ENCODE measurements around the gene FNDC11. TPM values are rescaled to one million over a fixed set of nuclear protein-coding genes. Genes with fewer than 3 reads are reported as not detected.

Gene FNDC11
- total and polyA plus RNA-seq, 4 donors: under 0.01 to 0.01 TPM; not detected in 2

- Histone ChIP-seq H3K27ac (ENCODE audit: low read depth in 1 of 2, low read length in 2 of 2) (no peak overlapping the region), H3K9me3 (ENCODE audit: control insufficient read depth in 4 of 4, low read length in 3 of 4) (no peaks in the 10 kb centered on the region), H3K4me1 (ENCODE audit: control insufficient read depth in 4 of 4, insufficient read depth in 4 of 4, low read length in 3 of 4) (no peaks in the 10 kb centered on the region), H3K27me3 (ENCODE audit: control insufficient read depth in 4 of 4, insufficient read depth in 4 of 4, low read length in 3 of 4) (no peaks in the 10 kb centered on the region), H3K36me3 (ENCODE audit: control insufficient read depth in 4 of 4, insufficient read depth in 3 of 4, low read depth in 1 of 4, low read length in 3 of 4) (peaks cover 0 to 36% (median 15%) of the 10 kb centered on the region in 4 donors), H3K4me3 (ENCODE audit: low read depth in 1 of 3, low read length in 3 of 3) (no peak overlapping the region), H3K9ac (ENCODE audit: low read depth in 1 of 2, low read length in 2 of 2) (no peak overlapping the region)
- TF ChIP-seq REST (IDR thresholded peaks at IDR 0.05): no peak
- TF ChIP-seq NR2F2 (IDR thresholded peaks at IDR 0.05): peak; percentile 48
- no peak for DNase-seq (ENCODE audit: low spot score)
- 74% methylated on average over 19 of the region's 19 CpGs for WGBS
Measured at GRCh38 chr20:63587776-63588591, 34.0 kb downstream of the FNDC11 start.

GRCh38 chr20:63588641-63589041 is 34.7 kb downstream of the FNDC11 start:
- H3K4me3 ChIP-seq (ENCODE audit: low read depth in 1 of 3, low read length in 3 of 3): no peak overlapping the region
- WGBS: 92% methylated on average over 11 of the region's 11 CpGs
- DNase-seq (ENCODE audit: low spot score): no peak
- no peak overlapping the region for H3K9ac ChIP-seq (ENCODE audit: low read depth in 1 of 2, low read length in 2 of 2)
- H3K27me3 ChIP-seq (ENCODE audit: control insufficient read depth in 4 of 4, insufficient read depth in 4 of 4, low read length in 3 of 4): no peaks in the 10 kb centered on the region
- TF ChIP-seq SP1 (IDR thresholded peaks at IDR 0.05): no peak
- TF ChIP-seq FOXA1 (IDR thresholded peaks at IDR 0.05): no peak
- TF ChIP-seq HNF4G (IDR thresholded peaks at IDR 0.05): no peak
- no peak for TF ChIP-seq FOXA2 (IDR thresholded peaks at IDR 0.05)
- TF ChIP-seq ATF3 (IDR thresholded peaks at IDR 0.05): no peak
- TF ChIP-seq, protein P1, sequence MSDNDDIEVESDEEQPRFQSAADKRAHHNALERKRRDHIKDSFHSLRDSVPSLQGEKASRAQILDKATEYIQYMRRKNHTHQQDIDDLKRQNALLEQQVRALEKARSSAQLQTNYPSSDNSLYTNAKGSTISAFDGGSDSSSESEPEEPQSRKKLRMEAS (IDR thresholded peaks at IDR 0.05): no peak
- TF ChIP-seq EGR1 (IDR thresholded peaks at IDR 0.05; ENCODE audit: low read depth in 2 of 2): no peak
- TF ChIP-seq RAD21 (IDR thresholded peaks at IDR 0.05): no peak
- no peaks in the 10 kb centered on the region for H3K9me3 ChIP-seq (ENCODE audit: control insufficient read depth in 4 of 4, low read length in 3 of 4)
- H3K27ac ChIP-seq (ENCODE audit: low read depth in 1 of 2, low read length in 2 of 2): no peak overlapping the region
- H3K4me1 ChIP-seq (ENCODE audit: control insufficient read depth in 4 of 4, insufficient read depth in 4 of 4, low read length in 3 of 4): no peaks in the 10 kb centered on the region
- peaks cover 0 to 39% (median 15%) of the 10 kb centered on the region in 4 donors for H3K36me3 ChIP-seq (ENCODE audit: control insufficient read depth in 4 of 4, insufficient read depth in 3 of 4, low read depth in 1 of 4, low read length in 3 of 4)

DNA sequence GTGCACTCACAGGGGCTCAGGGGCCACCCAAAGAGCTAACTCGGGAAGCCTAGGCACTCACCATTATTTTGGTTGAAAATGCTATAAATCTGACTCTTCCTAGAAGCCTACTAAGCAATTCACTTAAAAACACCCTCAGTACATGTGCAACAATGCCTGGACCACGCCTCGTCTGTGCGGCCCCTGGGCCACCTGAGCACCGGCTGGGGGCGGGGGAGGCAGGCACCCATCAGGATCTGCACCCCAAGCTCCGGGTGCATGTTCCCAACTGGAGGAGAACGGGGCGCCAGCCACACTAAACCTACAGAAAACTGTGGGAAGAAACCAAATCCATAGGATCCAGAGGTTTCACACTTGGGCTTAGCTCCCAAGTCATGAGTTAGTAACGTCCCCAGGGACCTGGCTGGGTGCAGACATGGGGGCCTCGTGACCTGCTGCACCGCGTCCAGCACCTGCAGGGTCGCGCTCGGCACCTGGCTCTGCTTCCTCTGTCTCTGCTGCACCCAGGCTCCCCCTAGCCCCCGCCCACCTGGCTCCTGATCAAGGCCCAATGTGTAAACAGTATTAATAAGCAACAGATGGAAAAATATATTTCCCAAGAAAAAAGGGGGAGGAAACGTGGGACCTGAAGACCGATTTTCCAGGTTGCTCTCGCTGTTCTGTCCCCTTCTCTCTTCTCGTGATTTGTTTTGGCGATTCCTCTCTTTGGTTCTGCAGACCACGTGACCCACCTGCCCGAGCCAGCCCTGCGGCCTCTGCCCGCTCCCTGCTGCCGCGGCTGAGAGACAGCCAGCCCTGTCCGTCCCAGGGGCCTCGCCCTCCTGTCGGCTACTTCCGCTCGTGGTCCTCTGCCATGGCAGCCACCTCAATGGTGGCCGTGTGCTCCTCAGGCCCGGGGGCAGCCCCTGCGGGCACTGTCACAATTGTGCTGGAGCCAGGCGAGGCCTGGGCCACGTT is 35.6 kb downstream of the FNDC11 start:
- Histone ChIP-seq H3K27me3 (ENCODE audit: control insufficient read depth in 4 of 4, insufficient read depth in 4 of 4, low read length in 3 of 4) (no peaks in the 10 kb centered on the region), H3K9me3 (ENCODE audit: control insufficient read depth in 4 of 4, low read length in 3 of 4) (no peaks in the 10 kb centered on the region), H3K27ac (ENCODE audit: low read depth in 1 of 2, low read length in 2 of 2) (no peak overlapping the region), H3K36me3 (ENCODE audit: control insufficient read depth in 4 of 4, insufficient read depth in 3 of 4, low read depth in 1 of 4, low read length in 3 of 4) (peaks cover 0 to 41% (median 15%) of the 10 kb centered on the region in 4 donors), H3K9ac (ENCODE audit: low read depth in 1 of 2, low read length in 2 of 2) (no peak overlapping the region), H3K4me1 (ENCODE audit: control insufficient read depth in 4 of 4, insufficient read depth in 4 of 4, low read length in 3 of 4) (no peaks in the 10 kb centered on the region), H3K4me3 (ENCODE audit: low read depth in 1 of 3, low read length in 3 of 3) (no peak overlapping the region)
- DNase-seq (ENCODE audit: low spot score): no peak
- WGBS: 95% methylated on average over 38 of the region's 38 CpGs
- TF ChIP-seq, protein P2, sequence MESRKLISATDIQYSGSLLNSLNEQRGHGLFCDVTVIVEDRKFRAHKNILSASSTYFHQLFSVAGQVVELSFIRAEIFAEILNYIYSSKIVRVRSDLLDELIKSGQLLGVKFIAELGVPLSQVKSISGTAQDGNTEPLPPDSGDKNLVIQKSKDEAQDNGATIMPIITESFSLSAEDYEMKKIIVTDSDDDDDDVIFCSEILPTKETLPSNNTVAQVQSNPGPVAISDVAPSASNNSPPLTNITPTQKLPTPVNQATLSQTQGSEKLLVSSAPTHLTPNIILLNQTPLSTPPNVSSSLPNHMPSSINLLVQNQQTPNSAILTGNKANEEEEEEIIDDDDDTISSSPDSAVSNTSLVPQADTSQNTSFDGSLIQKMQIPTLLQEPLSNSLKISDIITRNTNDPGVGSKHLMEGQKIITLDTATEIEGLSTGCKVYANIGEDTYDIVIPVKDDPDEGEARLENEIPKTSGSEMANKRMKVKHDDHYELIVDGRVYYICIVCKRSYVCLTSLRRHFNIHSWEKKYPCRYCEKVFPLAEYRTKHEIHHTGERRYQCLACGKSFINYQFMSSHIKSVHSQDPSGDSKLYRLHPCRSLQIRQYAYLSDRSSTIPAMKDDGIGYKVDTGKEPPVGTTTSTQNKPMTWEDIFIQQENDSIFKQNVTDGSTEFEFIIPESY (IDR thresholded peaks at IDR 0.05): no peak
- TF ChIP-seq REST (IDR thresholded peaks at IDR 0.05) (no peak), EGR1 (IDR thresholded peaks at IDR 0.05; ENCODE audit: low read depth in 2 of 2) (no peak), GABPA (IDR thresholded peaks at IDR 0.05 in 1 of 2, conservative IDR thresholded peaks at IDR 0.05 in 1 of 2) (no peak), FOXA2 (IDR thresholded peaks at IDR 0.05) (no peak)

Data from liver (tissue), 9 donors.